Measurements from ENCODE around the gene RAB43. TPM values are rescaled to one million over a fixed set of nuclear protein-coding genes. Genes with fewer than 3 reads are reported as not detected.

RAB43 gene
- total RNA-seq, 4 donors from 2014 or later: 9.1 to 18.7 (median 11.3) TPM

- Histone ChIP-seq H3K4me1 (peaks cover 0 to 15% (median 7%) of the 10 kb centered on the region in 4 donors), H3K27ac (no peak overlapping the region), H3K36me3 (peaks cover 0 to 40% (median 0%) of the 10 kb centered on the region in 3 donors), H3K27me3 (no peaks in the 10 kb centered on the region), H3K4me3 (no peak overlapping the region), H3K9me3 (no peaks in the 10 kb centered on the region)
- DNase-seq: no peak
- no peak for TF ChIP-seq CTCF (IDR thresholded peaks at IDR 0.05)
- TF ChIP-seq POLR2A (IDR thresholded peaks at IDR 0.05): no peak
Observed at GRCh38 chr3:129126726-129127280, 5.2 kb upstream of the RAB43 start.

- peaks cover 0 to 31% (median 13%) of the 10 kb centered on the region in 4 donors for H3K4me1 ChIP-seq
- TF ChIP-seq POLR2A (IDR thresholded peaks at IDR 0.05): no peak
- no peak for TF ChIP-seq CTCF (IDR thresholded peaks at IDR 0.05)
- H3K27me3 ChIP-seq: no peaks in the 10 kb centered on the region
- peak overlapping the region in 3 of 4 donors; percentile 90 to 98 (median 97) for H3K27ac ChIP-seq
- no peak overlapping the region for H3K4me3 ChIP-seq
- H3K36me3 ChIP-seq: peaks cover 0 to 8% (median 0%) of the 10 kb centered on the region in 3 donors
- DNase-seq: peak in 2 of 3 donors; percentile 26 to 52
- no peaks in the 10 kb centered on the region for H3K9me3 ChIP-seq
Observed at GRCh38 chr3:129123314-129124060, 1.9 kb upstream of the RAB43 start.

- H3K27ac ChIP-seq: peak overlapping the region; percentile 85 to 98 (median 94)
- DNase-seq: no peak
- H3K27me3 ChIP-seq: no peaks in the 10 kb centered on the region
- no peaks in the 10 kb centered on the region for H3K9me3 ChIP-seq
- peaks cover 0 to 34% (median 13%) of the 10 kb centered on the region in 4 donors for H3K4me1 ChIP-seq
- H3K4me3 ChIP-seq: peak overlapping the region; percentile 65 to 95 (median 89)
- H3K36me3 ChIP-seq: peaks cover 0 to 4% (median 0%) of the 10 kb centered on the region in 3 donors
- TF ChIP-seq POLR2A (IDR thresholded peaks at IDR 0.05): no peak
- TF ChIP-seq CTCF (IDR thresholded peaks at IDR 0.05): no peak
Observed at GRCh38 chr3:129122412-129123011, 908 bp upstream of the RAB43 start.

- H3K36me3 ChIP-seq: peaks cover 0 to 4% (median 0%) of the 10 kb centered on the region in 3 donors
- no peaks in the 10 kb centered on the region for H3K27me3 ChIP-seq
- peak in 2 of 3 donors; percentile 28 to 52 for DNase-seq
- H3K9me3 ChIP-seq: no peaks in the 10 kb centered on the region
- TF ChIP-seq POLR2A (IDR thresholded peaks at IDR 0.05): peak; percentile 13 to 36
- peak in 1 of 6 experiments; percentile 11 for TF ChIP-seq CTCF (IDR thresholded peaks at IDR 0.05)
- peak overlapping the region; percentile 85 to 98 (median 94) for H3K27ac ChIP-seq
- peaks cover 5 to 47% (median 13%) of the 10 kb centered on the region in 4 donors for H3K4me1 ChIP-seq
- H3K4me3 ChIP-seq: peak overlapping the region; percentile 65 to 95 (median 89)
Observed at GRCh38 chr3:129121016-129121791, 400 bp downstream of the RAB43 start.
